IMR-90 (cell line): ENCODE data around the gene SH2B3. TPM values are rescaled to one million over a fixed set of nuclear protein-coding genes. Genes with fewer than 3 reads are reported as not detected.

Experiments
- ATAC-seq: fragments of 200-7000 bp; cut with Tn5 transposase; 2 replicates; pipeline ENCODE4 v1.9.1; 2020; ENCODE audit warnings: low read depth, mild to moderate bottlenecking, moderate library complexity
- BruUV-seq: library from RNA; stranded (reverse); fragments of 400-500 nt; replicated peaks from 2 replicates; lab custom pipeline; 2021; lab: Mats Ljungman, UMichigan
- CTCF ChIA-PET: fragments of 300-600 bp; formaldehyde crosslinking; extraction: SDS; loops from one replicate; lab custom pipeline; 2021; ENCODE audit warnings: antibody characterized with exemption; lab: Yijun Ruan, JAX
- POLR2A ChIA-PET: fragments of 300-600 bp; sonication (Branson Sonifier 250); formaldehyde crosslinking; loops from one replicate; lab custom pipeline; 2022; ENCODE audit warnings: antibody characterized with exemption; ENCODE audit not compliant: unreplicated experiment; lab: Charles Lee
- DNase-seq: peaks from one replicate; pipeline ENCODE4 v3.0.0; 2013
- H2AFZ ChIP-seq: replicated peaks from 2 replicates; pipeline ENCODE3; 2013; ENCODE audit warnings: low read length, mild to moderate bottlenecking; ENCODE audit not compliant: poor library complexity
- H2AK5ac ChIP-seq: 2 replicates; pipeline ENCODE4 v1.6.1; 2013; ENCODE audit warnings: low read depth, low read length, inconsistent platforms
- H2AK9ac ChIP-seq: replicated peaks from 2 replicates; pipeline ENCODE3; 2013; ENCODE audit warnings: mild to moderate bottlenecking, low read depth, low read length, moderate library complexity; ENCODE audit not compliant: poor library complexity
- H2BK120ac ChIP-seq: 2 replicates; pipeline ENCODE4 v1.6.1; 2013; ENCODE audit warnings: low read depth, low read length, inconsistent platforms
- H2BK15ac ChIP-seq: 3 replicates; pipeline ENCODE4 v1.6.1; 2013; ENCODE audit warnings: low read depth, low read length, inconsistent platforms
- H2BK20ac ChIP-seq: 2 replicates; pipeline ENCODE4 v1.6.1; 2013; ENCODE audit warnings: low read depth, mild to moderate bottlenecking, inconsistent platforms, low read length, moderate library complexity
- H2BK5ac ChIP-seq: 2 replicates; pipeline ENCODE4 v1.6.1; 2013; ENCODE audit warnings: mild to moderate bottlenecking, low read depth, low read length, inconsistent platforms; ENCODE audit not compliant: poor library complexity, severe bottlenecking
- H3K14ac ChIP-seq: replicated peaks from 2 replicates; pipeline ENCODE4 v1.6.1; 2013; ENCODE audit warnings: low read depth, low read length, inconsistent platforms
- H3K18ac ChIP-seq: 2 replicates; pipeline ENCODE4 v1.6.1; 2013; ENCODE audit warnings: low read depth, low read length, control low read depth
- H3K23ac ChIP-seq: 2 replicates; pipeline ENCODE4 v1.6.1; 2013; ENCODE audit warnings: low read depth, low read length, inconsistent platforms
- H3K27ac ChIP-seq: 2 replicates; pipeline ENCODE4 v1.5.1; 2013; ENCODE audit warnings: mild to moderate bottlenecking, control low read depth, low read length; ENCODE audit not compliant: insufficient read depth
- H3K27me3 ChIP-seq: 2 replicates; pipeline ENCODE4 v1.6.1; 2013; ENCODE audit warnings: low read length; ENCODE audit not compliant: control insufficient read depth, insufficient read depth
- H3K36me3 ChIP-seq: 2 replicates; pipeline ENCODE4 v1.6.1; 2013; ENCODE audit warnings: low read length, mixed read lengths; ENCODE audit not compliant: control insufficient read depth, insufficient read depth
- H3K4ac ChIP-seq: 2 replicates; pipeline ENCODE4 v1.6.1; 2013; ENCODE audit warnings: low read depth, low read length, inconsistent platforms
- H3K4me1 ChIP-seq: 2 replicates; pipeline ENCODE4 v1.6.1; 2013; ENCODE audit warnings: low read length, mixed read lengths; ENCODE audit not compliant: control insufficient read depth, insufficient read depth
- H3K4me2 ChIP-seq: 2 replicates; pipeline ENCODE4 v1.6.1; 2013; ENCODE audit warnings: low read depth, mild to moderate bottlenecking, control low read depth, low read length, moderate library complexity
- H3K4me3 ChIP-seq: 2 replicates; pipeline ENCODE4 v1.5.1; 2013; ENCODE audit warnings: low read depth, mild to moderate bottlenecking, control low read depth, low read length, moderate library complexity; ENCODE audit not compliant: insufficient read depth
- H3K56ac ChIP-seq: 2 replicates; pipeline ENCODE4 v1.6.1; 2013; ENCODE audit warnings: low read length, inconsistent platforms; ENCODE audit not compliant: insufficient read depth; ENCODE audit errors: extremely low read depth
- H3K79me1 ChIP-seq, 2 experiments: 2 replicates each; pipeline ENCODE4 v1.6.1; 2013; ENCODE audit warnings: low read length in 2 of 2, inconsistent platforms in 1 of 2, low read depth in 1 of 2
- H3K9ac ChIP-seq: 2 replicates; pipeline ENCODE4 v1.6.1; 2013; ENCODE audit warnings: low read depth, low read length, control low read depth
- H3K9me1 ChIP-seq: 2 replicates; pipeline ENCODE4 v1.6.1; 2013; ENCODE audit warnings: low read length, inconsistent platforms; ENCODE audit not compliant: insufficient read depth
- H3K9me3 ChIP-seq: 2 replicates; pipeline ENCODE4 v1.6.1; 2013; ENCODE audit warnings: low read length; ENCODE audit not compliant: control insufficient read depth, insufficient read depth
- H4K20me1 ChIP-seq: 2 replicates; pipeline ENCODE4 v1.6.1; 2013; ENCODE audit warnings: low read length, inconsistent platforms; ENCODE audit not compliant: insufficient read depth
- H4K5ac ChIP-seq: 2 replicates; pipeline ENCODE4 v1.6.1; 2013; ENCODE audit warnings: mild to moderate bottlenecking, low read depth, low read length, control low read depth
- H4K8ac ChIP-seq, 2 experiments: 2 replicates each; pipeline ENCODE4 v1.6.1; 2013; ENCODE audit warnings: low read depth in 2 of 2, low read length in 2 of 2, control low read depth in 1 of 2, inconsistent platforms in 1 of 2
- H4K91ac ChIP-seq: 2 replicates; pipeline ENCODE4 v1.6.1; 2013; ENCODE audit warnings: low read depth, low read length, inconsistent platforms; ENCODE audit not compliant: insufficient read depth
- BHLHE40 ChIP-seq: fragments of 150-350 bp; IDR thresholded peaks from 2 replicates; pipeline ENCODE4 v1.6.1; 2016; ENCODE audit warnings: mild to moderate bottlenecking, low read depth, low read length
- CTCF ChIP-seq: conservative IDR thresholded peaks from 2 replicates; pipeline ENCODE4 v1.5.1; 2012; ENCODE audit warnings: mild to moderate bottlenecking, low read depth, low read length, improper control_type of control experiment
- ELK1 ChIP-seq: fragments of 150-350 bp; IDR thresholded peaks from 2 replicates; pipeline ENCODE4 v1.6.1; 2016; ENCODE audit warnings: low read depth, mild to moderate bottlenecking, low read length, moderate library complexity, borderline replicate concordance
- MAFK ChIP-seq: IDR thresholded peaks from 2 replicates; pipeline ENCODE4 v1.6.1; 2012; ENCODE audit warnings: low read depth, low read length, improper control_type of control experiment
- MAZ ChIP-seq: IDR thresholded peaks from 2 replicates; pipeline ENCODE4 v1.6.1; 2012; ENCODE audit warnings: low read depth, mild to moderate bottlenecking, low read length, improper control_type of control experiment, moderate library complexity, borderline replicate concordance
- NFE2L2 ChIP-seq: fragments of 150-350 bp; IDR thresholded peaks from 2 replicates; pipeline ENCODE4 v1.6.1; 2016; ENCODE audit warnings: low read depth, mild to moderate bottlenecking, low read length
- POLR2A ChIP-seq: IDR thresholded peaks from 2 replicates; pipeline ENCODE4 v1.6.1; 2012; ENCODE audit warnings: mild to moderate bottlenecking, low read depth, low read length
- RAD21 ChIP-seq: IDR thresholded peaks from 2 replicates; pipeline ENCODE4 v1.6.1; 2012; ENCODE audit warnings: low read length, improper control_type of control experiment
- RCOR1 ChIP-seq: IDR thresholded peaks from 2 replicates; pipeline ENCODE4 v1.6.1; 2012; ENCODE audit warnings: mild to moderate bottlenecking, low read length, improper control_type of control experiment; ENCODE audit not compliant: insufficient replicate concordance
- RFX5 ChIP-seq: IDR thresholded peaks from 2 replicates; pipeline ENCODE4 v1.8.0; 2012; ENCODE audit warnings: low read depth, mild to moderate bottlenecking, low read length, moderate library complexity
- SMC3 ChIP-seq: fragments of 150-350 bp; IDR thresholded peaks from 2 replicates; pipeline ENCODE4 v1.6.1; 2016; ENCODE audit warnings: low read depth, mild to moderate bottlenecking, antibody characterized with exemption, low read length, moderate library complexity
- USF2 ChIP-seq: fragments of 150-350 bp; IDR thresholded peaks from 2 replicates; pipeline ENCODE4 v1.6.1; 2017; ENCODE audit warnings: mild to moderate bottlenecking, antibody characterized with exemption, low read length, low read depth
- WGBS, 2 experiments: methylation state at CpG; one replicate each; pipeline versions ENCODE4 v1.1.5 to v1.1.7; 2013; ENCODE audit warnings: missing lambda C conversion rate in 2 of 2; ENCODE audit not compliant: insufficient read length in 1 of 2; ENCODE audit errors: extremely low coverage in 2 of 2; 5-methylcytosine and 5-hydroxymethylcytosine counted together
- dilution Hi-C: fragments of 300-500 bp; cut with HindIII; formaldehyde crosslinking; loops from one replicate; pipeline ENCODE4 v1.14.3; 2018; ENCODE audit warnings: low sequenced_read_pairs; ENCODE audit not compliant: unreplicated experiment
- in situ Hi-C: fragments of 300-500 bp; cut with MboI; formaldehyde crosslinking; loops from 3 replicates; pipeline ENCODE4 v1.14.3; 2019; ENCODE audit warnings: low sequenced_read_pairs, inconsistent platforms, mixed read lengths
- intact Hi-C: fragments of 100-400 bp; cut with micrococcal nuclease; formaldehyde crosslinking; loops from 2 replicates; pipeline ENCODE4 v1.10.0; 2022
- polyA plus RNA-seq, 3 experiments: library from polyadenylated mRNA; depleted of rRNA; stranded (reverse); fragments of >200 nt; gene quantifications; 2 replicates each; pipeline ENCODE4 v1.2.3, GENCODE V29; 2012; ENCODE audit warnings: low replicate concordance in 1 of 3
- total RNA-seq: library from RNA; depleted of rRNA; stranded (reverse); fragments of >200 nt; gene quantifications from 2 replicates; pipeline ENCODE4 v1.2.3, GENCODE V29; 2012

The SH2B3 gene
- total and polyA plus RNA-seq, 2 of the 4 experiments (the other 2 are of a cell fraction) = 9.3 to 20.2 TPM

GRCh38 chr12:111454311-111454710 is 48.6 kb downstream of the SH2B3 start:
- no peak overlapping the region for H2AK5ac ChIP-seq
- intact Hi-C loops = loop anchor here (5.0 kb wide), 1 partner anchor 122 kb away; no protein-coding TSS in a partner anchor
- DNase-seq (no peak), ATAC-seq (no peak)
- no peak overlapping the region for H3K27ac ChIP-seq
- H2BK5ac ChIP-seq = no peak overlapping the region
- H3K79me1 ChIP-seq = peaks cover 23 to 76% of the 10 kb centered on the region in 2 experiments
- H3K14ac ChIP-seq = no peak overlapping the region
- in situ Hi-C loops = no loop called here
- H3K23ac ChIP-seq = no peak overlapping the region
- peaks cover 33% of the 10 kb centered on the region for H4K20me1 ChIP-seq
- H2BK120ac ChIP-seq = no peak overlapping the region
- H4K5ac ChIP-seq = no peak overlapping the region
- H3K9me3 ChIP-seq = no peaks in the 10 kb centered on the region
- H4K91ac ChIP-seq = no peak overlapping the region
- dilution Hi-C loops = no loop called here
- H3K4me2 ChIP-seq = no peak overlapping the region
- no TSS peak for BruUV-seq
- H3K36me3 ChIP-seq = peaks cover 69% of the 10 kb centered on the region
- H3K4me3 ChIP-seq = no peak overlapping the region
- no peak overlapping the region for H2AK9ac ChIP-seq
- no peak overlapping the region for H3K9ac ChIP-seq
- WGBS, 2 experiments = 100% methylated on average over 2 of the region's 4 CpGs; no CpG with 5 or more reads in 1 of the 2 experiments
- no peak overlapping the region for H4K8ac ChIP-seq
- peaks cover 16% of the 10 kb centered on the region for H3K9me1 ChIP-seq
- peaks cover 13% of the 10 kb centered on the region for H3K4me1 ChIP-seq
- no peak overlapping the region for H3K56ac ChIP-seq
- TF ChIP-seq RFX5 = no peak
- no peak for TF ChIP-seq ELK1
- TF ChIP-seq NFE2L2 = no peak
- no peak for TF ChIP-seq POLR2A
- TF ChIP-seq MAFK = no peak
- no peak for TF ChIP-seq RAD21
- no peak for TF ChIP-seq RCOR1
- no peak for TF ChIP-seq USF2
- no peak for TF ChIP-seq MAZ
- no peak for TF ChIP-seq CTCF
- TF ChIP-seq BHLHE40 = no peak
- TF ChIP-seq SMC3 = no peak
- no peak overlapping the region for H2AFZ ChIP-seq
- no peaks in the 10 kb centered on the region for H3K27me3 ChIP-seq
- H2BK20ac ChIP-seq = no peak overlapping the region
- CTCF ChIA-PET = no interaction called here
- no peak overlapping the region for H3K18ac ChIP-seq
- no peak overlapping the region for H3K4ac ChIP-seq
- H2BK15ac ChIP-seq = no peak overlapping the region
- POLR2A ChIA-PET = no interaction called here
